Thyroid gland (tissue), 4 donors: Measurements from ENCODE around the gene MEIS1.

Experiments
- CTCF ChIP-seq, 6 experiments: fragments of 200-600 bp in 3 of 6; fragments of 450-650 bp in 3 of 6; sonication (generic) in 3 of 6; IDR thresholded peaks; one replicate each; pipeline ENCODE4 v1.5.1; 2016 to 2019; ENCODE audit warnings: antibody characterized with exemption in 6 of 6, mild to moderate bottlenecking in 2 of 6, inconsistent platforms in 1 of 6, moderate library complexity in 1 of 6
- POLR2A ChIP-seq, 2 donors: fragments of 450-650 bp; IDR thresholded peaks; one replicate each; pipeline ENCODE4 v1.6.1; 2017; ENCODE audit warnings: antibody characterized with exemption in 2 of 2, mild to moderate bottlenecking in 2 of 2, moderate library complexity in 1 of 2

GRCh38 chr2:66452214-66452613 is 17.3 kb downstream of the MEIS1 start:
- no peak for TF ChIP-seq POLR2A (IDR thresholded peaks at IDR 0.05)
- no peak for TF ChIP-seq CTCF (IDR thresholded peaks at IDR 0.05)
